CD4-positive, alpha-beta T cell treated with Interleukin-21 for 1 hour (primary cell): ENCODE measurements around the gene RPL21.

Experiments used
- DNase-seq: peaks from one replicate; pipeline ENCODE4 v3.0.0-alpha.2; 2020

Gene RPL21

GRCh38 chr13:27258637-27259386 is 7.5 kb downstream of the RPL21 start:
- DNase-seq: no peak

DNA sequence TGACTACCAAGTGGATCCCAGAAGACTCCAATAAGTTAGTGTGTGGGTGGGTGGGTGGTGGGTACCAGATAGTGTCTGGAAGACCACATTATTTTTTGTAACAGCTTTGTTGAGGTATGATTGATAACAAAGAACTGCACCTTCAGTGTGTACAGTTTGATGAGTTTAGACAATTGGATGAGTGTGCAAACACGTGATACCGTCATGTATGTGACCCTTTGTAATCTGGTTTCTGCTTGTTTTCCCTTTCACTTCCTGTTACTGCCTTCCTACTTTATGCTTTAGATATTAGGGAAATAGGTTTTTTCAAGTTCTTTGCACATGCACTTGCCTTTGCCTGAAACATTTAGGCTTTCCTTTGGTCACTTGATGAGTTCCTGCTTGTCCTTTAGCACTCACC is 8.5 kb downstream of the RPL21 start:
- no peak for DNase-seq

DNA sequence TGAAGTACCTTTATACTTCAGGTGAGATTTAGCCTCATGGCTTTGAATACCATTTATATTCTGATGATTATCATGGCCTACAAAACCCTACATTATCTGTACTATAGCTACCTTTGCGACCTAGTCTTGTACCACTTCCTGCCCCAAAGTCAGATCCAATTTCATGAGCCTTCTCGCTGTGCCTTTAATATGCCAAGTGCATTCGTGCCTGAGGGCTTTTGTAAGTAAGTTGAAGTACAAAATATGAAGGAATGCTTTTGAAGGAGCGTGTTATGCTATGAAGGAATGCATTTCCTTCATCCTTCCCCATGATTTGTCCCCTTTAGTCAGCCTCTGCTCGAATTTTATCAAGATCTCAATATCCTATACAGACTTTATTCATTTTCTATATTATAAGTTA is 10.0 kb downstream of the RPL21 start:
- no peak for DNase-seq

DNA sequence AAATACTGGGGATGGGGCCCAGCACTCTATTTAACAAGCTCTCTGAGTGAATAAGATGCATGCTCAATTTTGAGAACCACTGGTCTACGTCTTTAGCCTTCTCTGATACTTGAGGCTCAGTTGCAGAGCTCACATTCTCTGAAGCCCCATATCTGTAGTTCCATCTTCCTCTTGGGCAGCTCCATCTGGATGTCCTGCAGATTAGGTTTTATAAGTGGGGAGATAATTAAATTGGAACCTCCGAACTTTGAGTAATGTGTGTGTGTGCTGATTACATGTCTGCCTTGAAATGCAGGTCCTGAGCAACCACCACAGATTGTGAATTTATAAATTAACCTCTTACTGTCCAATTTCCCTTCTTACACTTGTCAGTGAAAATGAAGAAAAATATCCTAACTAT is 12.1 kb downstream of the RPL21 start:
- no peak for DNase-seq

GRCh38 chr13:27264181-27264580 is 12.8 kb downstream of the RPL21 start:
- no peak for DNase-seq

DNA sequence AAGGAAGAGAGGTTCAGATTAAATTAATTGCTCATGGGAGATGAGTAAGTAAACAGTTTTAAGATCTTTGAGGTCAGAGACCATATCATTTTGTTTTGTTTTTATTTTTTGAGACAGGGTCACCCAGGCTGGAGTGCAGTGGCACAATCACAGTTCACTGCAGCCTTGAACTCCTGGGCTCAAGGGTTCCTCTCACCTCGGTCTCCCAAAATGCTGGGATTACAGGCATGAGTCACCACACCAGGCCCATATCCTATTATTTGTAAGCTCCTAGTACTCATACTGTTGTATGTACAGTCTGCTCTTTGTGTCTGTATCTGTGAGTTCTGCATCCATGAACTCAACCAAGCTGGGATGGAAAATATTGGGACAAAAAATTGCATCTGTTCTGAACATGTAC is 13.3 kb downstream of the RPL21 start:
- DNase-seq: no peak

GRCh38 chr13:27266917-27267316 is 15.6 kb downstream of the RPL21 start:
- no peak for DNase-seq

- DNase-seq: no peak
Observed at GRCh38 chr13:27267596-27267995, 16.2 kb downstream of the RPL21 start.

DNA sequence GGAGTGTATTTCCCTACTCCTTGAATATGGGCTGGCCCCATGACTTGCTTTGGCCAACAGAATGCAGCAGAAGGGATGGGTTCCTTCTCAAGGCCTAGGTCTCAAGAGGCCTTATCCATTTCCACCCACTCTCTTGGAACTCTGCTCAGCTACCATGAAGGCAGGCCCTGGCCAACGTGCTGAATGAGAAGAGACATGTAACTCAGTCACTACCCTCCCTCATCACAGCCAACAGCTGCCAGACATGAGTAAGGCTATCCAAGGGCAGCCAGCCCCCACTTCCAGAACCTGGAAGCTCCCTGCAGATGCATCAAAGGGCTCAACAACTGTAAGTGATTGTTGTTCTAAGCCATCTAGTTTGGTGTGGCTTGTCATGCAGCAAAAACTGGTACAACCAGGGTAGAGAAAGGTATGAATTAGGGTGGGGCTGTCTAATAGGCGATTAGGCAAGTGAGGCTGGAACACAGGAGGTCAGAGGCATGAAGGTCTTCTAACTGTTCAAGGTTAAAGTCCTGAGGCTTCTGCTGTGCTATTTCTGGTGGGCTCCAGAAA is 17.8 kb downstream of the RPL21 start:
- no peak for DNase-seq

GRCh38 chr13:27270594-27271520 is 19.5 kb downstream of the RPL21 start, which contains the start of gene RASL11A:
RASL11A (plus strand) TSS chr13:27270830; CDS start chr13:27270945, 115 bp downstream.
- DNase-seq: peak; percentile 70

GRCh38 chr13:27271570-27272096 is 20.3 kb downstream of the RPL21 start:
- no peak for DNase-seq

GRCh38 chr13:27273658-27274425 is 22.5 kb downstream of the RPL21 start:
- DNase-seq: no peak

DNA sequence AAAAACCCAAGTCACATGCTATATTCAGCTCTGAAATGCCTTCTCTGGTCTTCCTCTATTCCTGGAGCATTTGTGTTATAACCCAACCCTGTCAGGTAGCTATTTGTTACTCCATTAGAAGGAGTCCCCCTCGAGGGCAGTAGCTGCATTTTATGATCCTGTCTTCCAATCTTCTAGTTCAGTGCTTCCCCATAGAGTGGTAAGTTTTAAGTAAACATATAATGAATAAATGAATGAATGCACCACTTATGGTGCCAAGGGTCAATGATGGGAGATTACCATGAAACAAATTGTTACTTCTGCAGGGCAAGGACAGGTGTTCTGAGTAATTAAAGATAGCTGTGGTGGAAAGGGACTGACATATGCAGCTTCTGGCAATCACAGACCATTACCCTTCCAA is 23.3 kb downstream of the RPL21 start:
- DNase-seq: no peak

DNA sequence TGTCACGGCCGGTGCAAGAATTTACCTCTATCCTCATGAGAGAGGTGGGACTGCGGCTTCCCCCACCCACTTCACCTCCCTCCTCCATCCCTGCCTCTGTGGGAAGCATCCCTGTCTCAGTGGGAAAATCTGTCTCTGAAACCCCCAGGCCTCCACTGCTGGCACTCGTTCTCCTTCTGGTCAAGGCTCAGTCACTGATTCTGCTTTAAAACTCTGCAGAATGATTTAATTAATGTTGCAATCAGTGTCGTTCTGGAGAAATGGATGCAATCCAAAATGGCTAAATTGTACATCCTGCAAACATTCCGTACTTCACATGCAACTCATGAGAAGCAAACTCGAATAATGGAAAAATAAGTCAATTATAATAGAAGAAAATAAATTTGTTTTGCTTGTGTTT is 24.8 kb downstream of the RPL21 start:
- DNase-seq: no peak

- no peak for DNase-seq
Observed at GRCh38 chr13:27279506-27279905, 28.1 kb downstream of the RPL21 start.

DNA sequence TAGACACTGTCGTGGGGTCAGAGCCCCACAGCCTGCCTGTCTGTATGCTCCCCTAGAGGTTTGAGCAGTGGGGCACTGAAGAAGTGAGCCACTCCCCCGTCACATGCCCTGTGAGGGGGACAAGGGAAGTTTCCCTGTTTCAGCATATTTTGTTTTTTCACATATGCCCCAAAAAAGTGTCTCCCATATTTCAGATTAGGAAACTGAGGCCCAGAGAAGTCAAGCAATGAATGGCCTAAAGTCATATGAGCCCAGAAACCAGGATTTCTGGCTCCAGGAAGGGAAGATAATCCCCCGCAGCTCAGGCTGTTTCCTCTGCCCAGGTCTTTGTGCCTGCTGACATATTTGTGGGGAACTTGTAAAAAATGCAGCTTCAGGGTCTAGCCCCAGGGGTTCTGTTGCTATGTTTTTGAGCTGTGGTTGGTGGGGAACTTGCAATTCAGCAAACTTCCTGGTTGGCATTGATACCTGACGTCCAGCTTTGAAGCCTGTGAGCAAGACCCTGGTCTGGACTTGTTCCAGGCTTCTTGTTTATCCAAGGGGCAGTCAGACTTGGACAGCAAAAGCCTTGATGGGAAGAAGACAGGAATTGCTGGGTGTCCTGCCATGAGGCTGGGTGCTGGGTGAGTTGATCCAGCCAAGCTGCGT is 28.8 kb downstream of the RPL21 start:
- no peak for DNase-seq

- no peak for DNase-seq
Observed at GRCh38 chr13:27280841-27281240, 29.5 kb downstream of the RPL21 start.

DNA sequence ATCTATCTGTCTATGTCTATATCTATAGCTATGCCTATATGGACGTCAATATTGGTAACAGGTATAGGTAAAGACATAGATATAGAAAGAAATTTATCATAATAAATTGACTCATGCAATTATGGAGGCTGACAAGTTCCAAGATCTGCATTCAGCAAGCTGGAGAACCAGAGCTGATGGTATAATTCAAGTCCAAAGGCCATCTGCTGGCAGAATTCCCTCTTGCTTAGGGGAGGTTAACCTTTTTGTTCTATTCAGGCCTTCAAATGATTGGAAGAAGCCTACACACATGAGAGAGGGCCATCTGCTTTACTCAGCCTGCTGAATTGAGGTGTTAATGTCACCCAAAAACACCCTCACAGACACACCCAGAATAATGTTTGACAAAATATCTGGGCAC is 30.1 kb downstream of the RPL21 start:
- DNase-seq: no peak

- DNase-seq: peak; percentile 15
Observed at GRCh38 chr13:27283906-27284493, 32.6 kb downstream of the RPL21 start.

- no peak for DNase-seq
Observed at GRCh38 chr13:27288392-27288791, 37.0 kb downstream of the RPL21 start.

- DNase-seq: no peak
Observed at GRCh38 chr13:27289011-27289665, 37.8 kb downstream of the RPL21 start.
